HL-60 (cell line): ENCODE results near the gene CORO2A.

Source experiments
- GABPA ChIP-seq: IDR thresholded peaks from 2 replicates; pipeline ENCODE4 v1.6.1; 2012; ENCODE audit warnings: low read depth
- POLR2AphosphoS5 ChIP-seq: IDR thresholded peaks from 2 replicates; pipeline ENCODE4 v1.6.1; 2012; ENCODE audit warnings: low read depth
- SPI1 ChIP-seq: IDR thresholded peaks from 2 replicates; pipeline ENCODE4 v1.6.1; 2012; ENCODE audit warnings: low read depth, mild to moderate bottlenecking, borderline replicate concordance
- TF ChIP-seq, protein P1 (sequence below): IDR thresholded peaks from one replicate; pipeline ENCODE4 v1.5.1; 2011; ENCODE audit warnings: low read length, control low read depth, inconsistent platforms; ENCODE audit not compliant: insufficient read depth
- TF ChIP-seq, protein P2 (sequence below): IDR thresholded peaks from 2 replicates; pipeline ENCODE4 v1.6.1; 2012; ENCODE audit warnings: low read depth; ENCODE audit not compliant: insufficient replicate concordance

DNA sequence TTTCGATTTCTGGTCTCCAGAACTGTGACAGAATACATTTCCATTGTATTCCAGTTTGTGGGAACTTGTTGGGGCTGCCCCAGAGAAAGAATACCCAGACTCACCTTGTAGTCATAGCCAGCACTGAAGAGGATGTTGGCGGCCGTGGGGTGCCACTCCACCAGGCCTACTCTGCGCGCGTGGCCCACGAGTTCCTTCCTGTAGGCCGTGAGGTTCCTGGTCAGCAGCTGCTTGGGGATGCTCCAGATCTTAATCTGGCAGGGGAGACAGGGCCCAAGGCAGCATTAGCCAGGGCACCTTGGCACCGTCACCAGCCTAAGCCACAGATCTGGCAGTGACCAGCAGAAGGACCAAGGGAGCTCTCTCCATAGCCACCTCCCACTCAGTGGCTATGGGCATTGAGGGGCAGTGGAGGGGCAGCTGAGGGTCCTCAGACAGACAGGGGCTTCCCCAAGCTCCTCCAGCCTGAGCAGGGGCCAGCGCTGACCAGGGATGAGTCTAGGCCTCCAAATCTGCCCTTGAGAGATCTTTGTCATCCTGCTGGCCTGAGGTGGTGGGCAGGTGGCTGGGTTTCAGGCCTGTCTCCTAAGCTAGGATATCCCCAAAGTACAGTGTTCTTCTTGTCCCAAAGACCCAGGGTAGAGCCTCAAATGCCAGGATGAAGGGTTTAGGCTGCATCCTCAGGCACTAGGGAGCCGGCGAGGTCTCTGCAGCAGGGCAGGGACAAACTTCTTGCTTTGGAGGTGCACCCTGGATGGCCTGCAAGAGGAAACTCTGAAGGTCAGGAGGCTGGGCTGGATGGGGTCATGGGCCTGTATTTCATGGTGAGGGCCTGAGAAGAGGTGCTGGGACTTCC lies 57.5 kb downstream of the CORO2A start:
- TF ChIP-seq, protein P1, sequence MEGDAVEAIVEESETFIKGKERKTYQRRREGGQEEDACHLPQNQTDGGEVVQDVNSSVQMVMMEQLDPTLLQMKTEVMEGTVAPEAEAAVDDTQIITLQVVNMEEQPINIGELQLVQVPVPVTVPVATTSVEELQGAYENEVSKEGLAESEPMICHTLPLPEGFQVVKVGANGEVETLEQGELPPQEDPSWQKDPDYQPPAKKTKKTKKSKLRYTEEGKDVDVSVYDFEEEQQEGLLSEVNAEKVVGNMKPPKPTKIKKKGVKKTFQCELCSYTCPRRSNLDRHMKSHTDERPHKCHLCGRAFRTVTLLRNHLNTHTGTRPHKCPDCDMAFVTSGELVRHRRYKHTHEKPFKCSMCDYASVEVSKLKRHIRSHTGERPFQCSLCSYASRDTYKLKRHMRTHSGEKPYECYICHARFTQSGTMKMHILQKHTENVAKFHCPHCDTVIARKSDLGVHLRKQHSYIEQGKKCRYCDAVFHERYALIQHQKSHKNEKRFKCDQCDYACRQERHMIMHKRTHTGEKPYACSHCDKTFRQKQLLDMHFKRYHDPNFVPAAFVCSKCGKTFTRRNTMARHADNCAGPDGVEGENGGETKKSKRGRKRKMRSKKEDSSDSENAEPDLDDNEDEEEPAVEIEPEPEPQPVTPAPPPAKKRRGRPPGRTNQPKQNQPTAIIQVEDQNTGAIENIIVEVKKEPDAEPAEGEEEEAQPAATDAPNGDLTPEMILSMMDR: no peak
- TF ChIP-seq, protein P2, sequence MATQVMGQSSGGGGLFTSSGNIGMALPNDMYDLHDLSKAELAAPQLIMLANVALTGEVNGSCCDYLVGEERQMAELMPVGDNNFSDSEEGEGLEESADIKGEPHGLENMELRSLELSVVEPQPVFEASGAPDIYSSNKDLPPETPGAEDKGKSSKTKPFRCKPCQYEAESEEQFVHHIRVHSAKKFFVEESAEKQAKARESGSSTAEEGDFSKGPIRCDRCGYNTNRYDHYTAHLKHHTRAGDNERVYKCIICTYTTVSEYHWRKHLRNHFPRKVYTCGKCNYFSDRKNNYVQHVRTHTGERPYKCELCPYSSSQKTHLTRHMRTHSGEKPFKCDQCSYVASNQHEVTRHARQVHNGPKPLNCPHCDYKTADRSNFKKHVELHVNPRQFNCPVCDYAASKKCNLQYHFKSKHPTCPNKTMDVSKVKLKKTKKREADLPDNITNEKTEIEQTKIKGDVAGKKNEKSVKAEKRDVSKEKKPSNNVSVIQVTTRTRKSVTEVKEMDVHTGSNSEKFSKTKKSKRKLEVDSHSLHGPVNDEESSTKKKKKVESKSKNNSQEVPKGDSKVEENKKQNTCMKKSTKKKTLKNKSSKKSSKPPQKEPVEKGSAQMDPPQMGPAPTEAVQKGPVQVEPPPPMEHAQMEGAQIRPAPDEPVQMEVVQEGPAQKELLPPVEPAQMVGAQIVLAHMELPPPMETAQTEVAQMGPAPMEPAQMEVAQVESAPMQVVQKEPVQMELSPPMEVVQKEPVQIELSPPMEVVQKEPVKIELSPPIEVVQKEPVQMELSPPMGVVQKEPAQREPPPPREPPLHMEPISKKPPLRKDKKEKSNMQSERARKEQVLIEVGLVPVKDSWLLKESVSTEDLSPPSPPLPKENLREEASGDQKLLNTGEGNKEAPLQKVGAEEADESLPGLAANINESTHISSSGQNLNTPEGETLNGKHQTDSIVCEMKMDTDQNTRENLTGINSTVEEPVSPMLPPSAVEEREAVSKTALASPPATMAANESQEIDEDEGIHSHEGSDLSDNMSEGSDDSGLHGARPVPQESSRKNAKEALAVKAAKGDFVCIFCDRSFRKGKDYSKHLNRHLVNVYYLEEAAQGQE: no peak
- TF ChIP-seq SPI1 (no peak), POLR2AphosphoS5 (no peak), GABPA (no peak)
